SU-DHL-6 (cell line): ENCODE results near the gene PTAR1.

Experiments
- H2AFZ ChIP-seq: fragments of 200-600 bp; sonication (generic); 2 replicates; pipeline ENCODE4 v1.6.1; 2014; ENCODE audit warnings: low read depth, mild to moderate bottlenecking, moderate library complexity, mixed read lengths, antibody characterized with exemption, low read length; ENCODE audit not compliant: severe bottlenecking
- H3F3A ChIP-seq: fragments of 200-600 bp; shearing (Covaris generic); 2 replicates; pipeline ENCODE4 v1.6.0; 2016; ENCODE audit warnings: antibody characterized with exemption, mild to moderate bottlenecking; ENCODE audit not compliant: insufficient read depth
- H3K27ac ChIP-seq: fragments of 200-600 bp; sonication (generic); 2 replicates; pipeline ENCODE4 v1.5.1; 2016; ENCODE audit warnings: low read depth, mild to moderate bottlenecking, low read length, moderate library complexity, mixed read lengths
- H3K27me3 ChIP-seq: fragments of 200-600 bp; sonication (generic), shearing (Covaris generic); 2 replicates; pipeline ENCODE4 v1.6.0; 2014; ENCODE audit warnings: mild to moderate bottlenecking, low read length
- H3K36me3 ChIP-seq: fragments of 200-600 bp; sonication (generic); 2 replicates; pipeline ENCODE4 v1.6.1; 2014; ENCODE audit warnings: mild to moderate bottlenecking, low read length, mixed read lengths
- H3K4me2 ChIP-seq: fragments of 300-600, 200-600 bp; shearing (Covaris generic), sonication (generic); 2 replicates; pipeline ENCODE4 v1.6.0; 2014; ENCODE audit warnings: low read length, low read depth, mild to moderate bottlenecking; ENCODE audit not compliant: poor library complexity, severe bottlenecking
- H3K4me3 ChIP-seq: fragments of 200-600 bp; sonication (generic); 2 replicates; pipeline ENCODE4 v1.5.1; 2014; ENCODE audit warnings: antibody characterized with exemption, low read length, mild to moderate bottlenecking, mixed read lengths; ENCODE audit not compliant: insufficient read depth, poor library complexity, severe bottlenecking
- H3K79me2 ChIP-seq: fragments of 200-600 bp; sonication (generic); 2 replicates; pipeline ENCODE4 v1.6.1; 2014; ENCODE audit warnings: mild to moderate bottlenecking, low read length, moderate library complexity; ENCODE audit not compliant: insufficient read depth
- H3K9ac ChIP-seq: fragments of 200-600 bp; sonication (generic); 2 replicates; pipeline ENCODE4 v1.7.0; 2014; ENCODE audit warnings: mild to moderate bottlenecking, low read length
- H3K9me2 ChIP-seq: fragments of 200-600 bp; sonication (generic); replicated peaks from 2 replicates; pipeline ENCODE4 v1.6.1; 2014; ENCODE audit warnings: low read length; ENCODE audit not compliant: insufficient read depth
- H3K9me3 ChIP-seq: fragments of 200-600 bp; sonication (generic); 2 replicates; pipeline ENCODE4 v1.6.1; 2014; ENCODE audit warnings: low read length, mixed read lengths; ENCODE audit not compliant: insufficient read depth
- H4K20me1 ChIP-seq: fragments of 200-600 bp; sonication (generic); 2 replicates; pipeline ENCODE4 v1.6.1; 2014; ENCODE audit warnings: low read depth, mild to moderate bottlenecking, antibody characterized with exemption, low read length, moderate library complexity, mixed read lengths
- CTCF ChIP-seq: fragments of 200-600 bp; sonication (generic); IDR thresholded peaks from one replicate; pipeline ENCODE4 v1.5.1; 2017; ENCODE audit warnings: antibody characterized with exemption, mild to moderate bottlenecking, low read length, moderate library complexity; ENCODE audit not compliant: insufficient read depth, poor library complexity, severe bottlenecking
- EZH2phosphoT487 ChIP-seq: fragments of 200-600 bp; sonication (generic), shearing (Covaris generic); conservative IDR thresholded peaks from 2 replicates; pipeline ENCODE4 v1.6.1; 2018; ENCODE audit warnings: mild to moderate bottlenecking, antibody characterized with exemption, low read length, moderate library complexity, mixed read lengths

Gene PTAR1

GRCh38 chr9:69753830-69754229 lies 6.0 kb downstream of the PTAR1 start:
- Histone ChIP-seq H3K79me2 (peaks cover 95% of the 10 kb centered on the region), H2AFZ (no peak overlapping the region), H3K4me3 (no peak overlapping the region), H3K4me2 (no peak overlapping the region), H3K9ac (no peak overlapping the region), H3K9me2 (no peaks in the 10 kb centered on the region), H3K36me3 (peaks cover 24% of the 10 kb centered on the region; the same call in 1 of the 2 replicates), H3K9me3 (no peaks in the 10 kb centered on the region), H3F3A (0 out of 2 replicates have a peak, but pooled peaks cover under 1% of the 10 kb centered on the region), H3K27ac (no peak overlapping the region), H4K20me1 (0 out of 2 replicates have a peak, but pooled peaks cover 4% of the 10 kb centered on the region), H3K27me3 (no peaks in the 10 kb centered on the region)
- no peak for TF ChIP-seq EZH2phosphoT487
- no peak for TF ChIP-seq CTCF

GRCh38 chr9:69750085-69750484 lies 9.7 kb downstream of the PTAR1 start:
- Histone ChIP-seq H3K9me3 (no peaks in the 10 kb centered on the region), H3K4me2 (no peak overlapping the region), H3K36me3 (peaks cover 9% of the 10 kb centered on the region; the same call in 1 of the 2 replicates), H3K79me2 (peaks cover 93% of the 10 kb centered on the region), H3K27me3 (no peaks in the 10 kb centered on the region), H4K20me1 (0 out of 2 replicates have a peak, but pooled peaks cover 4% of the 10 kb centered on the region), H3F3A (no peaks in the 10 kb centered on the region), H3K9ac (no peak overlapping the region), H3K9me2 (no peaks in the 10 kb centered on the region), H2AFZ (no peak overlapping the region), H3K27ac (no peak overlapping the region), H3K4me3 (no peak overlapping the region)
- TF ChIP-seq EZH2phosphoT487 (no peak), CTCF (no peak)

GRCh38 chr9:69748304-69748703 lies 11.5 kb downstream of the PTAR1 start:
- Histone ChIP-seq H3K9ac (no peak overlapping the region), H3K27ac (no peak overlapping the region), H3K36me3 (peaks cover 14% of the 10 kb centered on the region; the same call in 1 of the 2 replicates), H3K9me3 (no peaks in the 10 kb centered on the region), H2AFZ (no peak overlapping the region), H3K79me2 (peaks cover 93% of the 10 kb centered on the region), H3F3A (no peaks in the 10 kb centered on the region), H3K4me3 (no peak overlapping the region), H3K27me3 (no peaks in the 10 kb centered on the region), H3K4me2 (no peak overlapping the region), H4K20me1 (0 out of 2 replicates have a peak, but pooled peaks cover 4% of the 10 kb centered on the region), H3K9me2 (no peaks in the 10 kb centered on the region)
- TF ChIP-seq CTCF (no peak), EZH2phosphoT487 (no peak)
